22Rv1 (cell line): ENCODE measurements around the gene PHACTR4.

ENCODE experiments used
- ZFX ChIP-seq: fragments of 450-650 bp; IDR thresholded peaks from 2 replicates; pipeline ENCODE4 v1.6.1; 2017; ENCODE audit warnings: antibody characterized with exemption, borderline replicate concordance
- TF ChIP-seq, protein P1 (sequence below): fragments of 450-650 bp; IDR thresholded peaks from 2 replicates; pipeline ENCODE4 v1.5.1; 2017; ENCODE audit warnings: mild to moderate bottlenecking

DNA sequence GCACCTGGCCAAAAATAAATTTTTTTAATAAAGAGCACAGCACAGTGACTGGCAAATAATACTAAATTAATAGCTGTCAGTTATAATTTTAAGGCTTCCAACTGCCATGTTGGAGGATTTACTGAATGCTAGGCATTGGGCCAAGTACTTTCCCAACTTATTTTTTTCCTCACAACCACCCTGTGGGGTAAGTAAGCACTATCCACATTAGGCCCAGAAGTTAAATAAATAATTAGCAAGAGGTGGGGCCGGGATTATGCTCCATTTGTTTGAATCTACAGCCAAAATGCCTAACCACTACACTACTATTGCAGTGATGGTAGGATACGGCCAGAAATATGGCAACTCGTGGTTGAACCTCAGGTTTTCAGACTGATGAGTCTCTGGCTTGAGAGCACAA, 178.8 kb downstream of the PHACTR4 start:
- TF ChIP-seq, protein P1, sequence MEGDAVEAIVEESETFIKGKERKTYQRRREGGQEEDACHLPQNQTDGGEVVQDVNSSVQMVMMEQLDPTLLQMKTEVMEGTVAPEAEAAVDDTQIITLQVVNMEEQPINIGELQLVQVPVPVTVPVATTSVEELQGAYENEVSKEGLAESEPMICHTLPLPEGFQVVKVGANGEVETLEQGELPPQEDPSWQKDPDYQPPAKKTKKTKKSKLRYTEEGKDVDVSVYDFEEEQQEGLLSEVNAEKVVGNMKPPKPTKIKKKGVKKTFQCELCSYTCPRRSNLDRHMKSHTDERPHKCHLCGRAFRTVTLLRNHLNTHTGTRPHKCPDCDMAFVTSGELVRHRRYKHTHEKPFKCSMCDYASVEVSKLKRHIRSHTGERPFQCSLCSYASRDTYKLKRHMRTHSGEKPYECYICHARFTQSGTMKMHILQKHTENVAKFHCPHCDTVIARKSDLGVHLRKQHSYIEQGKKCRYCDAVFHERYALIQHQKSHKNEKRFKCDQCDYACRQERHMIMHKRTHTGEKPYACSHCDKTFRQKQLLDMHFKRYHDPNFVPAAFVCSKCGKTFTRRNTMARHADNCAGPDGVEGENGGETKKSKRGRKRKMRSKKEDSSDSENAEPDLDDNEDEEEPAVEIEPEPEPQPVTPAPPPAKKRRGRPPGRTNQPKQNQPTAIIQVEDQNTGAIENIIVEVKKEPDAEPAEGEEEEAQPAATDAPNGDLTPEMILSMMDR: no peak
- no peak for TF ChIP-seq ZFX
